Ovary (tissue), 9 donors: ENCODE measurements around the gene AKT3. TPM values are rescaled to one million over a fixed set of nuclear protein-coding genes. Genes with fewer than 3 reads are reported as not detected.

Experiments
- DNase-seq, 5 donors: peaks; one replicate each; pipeline ENCODE4 v3.0.0-alpha.2; 2019 to 2020
- H3K27ac ChIP-seq, 2 donors: fragments of 200-600 bp; one replicate each; pipeline versions ENCODE4 v1.5.1 to v1.8.0; 2019 to 2022
- H3K27me3 ChIP-seq: fragments of 200-600 bp; one replicate; pipeline ENCODE4 v1.8.0; 2022
- H3K36me3 ChIP-seq: fragments of 200-600 bp; sonication (generic); one replicate; pipeline ENCODE4 v1.5.1; 2019
- H3K4me1 ChIP-seq: one replicate; pipeline ENCODE4 v1.8.1; 2013; ENCODE audit warnings: mild to moderate bottlenecking, moderate library complexity; ENCODE audit not compliant: insufficient read depth
- H3K4me3 ChIP-seq: fragments of 200-600 bp; sonication (generic); one replicate; pipeline ENCODE4 v1.5.1; 2017
- H3K9me3 ChIP-seq, 2 donors: fragments of 200-600 bp in 1 of 2; sonication (generic) in 1 of 2; one replicate each; pipeline versions ENCODE4 v1.5.1 to v1.8.1; 2013 to 2019; ENCODE audit warnings: mild to moderate bottlenecking in 1 of 2, moderate library complexity in 1 of 2
- EP300 ChIP-seq: sonication (generic); formaldehyde crosslinking; IDR thresholded peaks from one replicate; pipeline ENCODE4 v1.6.1; 2017; ENCODE audit warnings: antibody characterized with exemption
- POLR2A ChIP-seq: fragments of 450-650 bp; IDR thresholded peaks from one replicate; pipeline ENCODE4 v1.6.1; 2017; ENCODE audit warnings: antibody characterized with exemption, mild to moderate bottlenecking, moderate library complexity
- WGBS, 3 donors: extraction: QIAGEN DNeasy Blood & Tissue Kit in 1 of 3; methylation state at CpG; one replicate each; pipeline versions ENCODE4 v1.1.5 to v1.1.7; 2013 to 2017; 5-methylcytosine and 5-hydroxymethylcytosine counted together
- intact Hi-C, 4 donors: fragments of 100-400 bp; cut with DNase I; formaldehyde crosslinking; loops; one replicate each; pipeline versions ENCODE4 v1.11.0 to v1.15.1; 2022 to 2023
- polyA plus RNA-seq, 2 donors: library from polyadenylated mRNA; stranded (reverse); fragments of 200-250 nt in 1 of 2; fragments of 350-450 nt in 1 of 2; fragmentation: Illumina TruSeq in 1 of 2; extraction: RNeasy Lipid Tissue Mini Kit (QIAGEN cat#74804) in 1 of 2; gene quantifications; one replicate each; pipeline ENCODE4 v1.2.3, GENCODE V29; 2013 to 2014
- total RNA-seq, 7 donors: library from RNA; depleted of rRNA in 2 of 7; stranded (reverse); fragments of >200 nt in 2 of 7; fragmentation: NEBNext Ultra II Directional in 3 of 7; extraction: Animal tissue kit (Norgen Biotek cat#: 25700) in 3 of 7; gene quantifications; one replicate each; pipeline versions ENCODE4 v1.1.0 to v1.2.4, GENCODE V29; 2016 to 2023
- TF ChIP-seq, protein P1 (sequence below), 3 donors: fragments of 450-650 bp in 2 of 3; fragments of 200-600 bp in 1 of 3; IDR thresholded peaks; one replicate each; pipeline versions ENCODE4 v1.5.1 to v1.8.0; 2016 to 2022; ENCODE audit warnings: antibody characterized with exemption in 3 of 3, mild to moderate bottlenecking in 1 of 3
- donor health status: DM: no; HTN: no; CAD: no; lungs with moderate emphysema.
- donor health status: DM: no; HTN: no; CAD: no.
- donor health status: Bipolar disorder and iron deficiency.
- donor health status: DM: yes; HTN: yes; CAD: no.
- donor health status: DM: no; HTN: no; CAD: no.
- donor health status: DM: yes; HTN: yes; CAD: no.

Gene AKT3
- total and polyA plus RNA-seq, 9 donors: 27.2 to 202 (median 111) TPM

DNA sequence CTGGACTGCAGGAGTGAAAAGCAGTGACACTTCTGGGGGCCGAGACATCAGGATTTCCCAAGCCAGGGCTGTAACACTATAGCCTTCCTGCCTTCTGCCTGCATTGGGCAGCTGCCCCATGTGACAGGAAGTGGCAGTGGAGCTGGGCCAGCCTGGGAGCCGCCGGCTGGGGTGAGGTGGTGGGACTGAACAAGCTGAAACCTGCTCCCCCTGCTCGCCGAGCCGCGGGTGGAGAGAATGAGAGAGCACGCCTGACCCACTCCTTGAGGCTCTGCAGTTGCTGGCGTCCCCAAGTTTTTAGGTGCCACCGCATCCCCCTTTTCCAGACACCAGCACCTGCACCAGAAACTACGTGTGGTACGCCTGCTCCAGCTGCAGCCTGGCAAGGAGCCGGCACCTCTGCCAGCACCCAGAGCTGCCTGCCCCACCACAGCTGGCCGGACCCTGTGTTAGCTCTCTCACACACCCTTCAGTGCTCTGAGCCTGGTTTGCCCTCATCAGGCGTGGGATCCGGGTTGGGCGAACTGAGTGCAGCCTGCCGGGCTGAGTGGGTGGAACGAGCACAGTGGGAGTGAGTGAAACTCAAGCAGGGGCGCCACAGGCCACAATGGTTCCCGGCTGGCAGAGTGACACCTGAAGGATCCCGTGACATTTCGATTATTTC, 119.4 kb downstream of the AKT3 start:
- DNase-seq: no peak
- H3K4me3 ChIP-seq: no peak overlapping the region
- no peaks in the 10 kb centered on the region for H3K9me3 ChIP-seq
- H3K27ac ChIP-seq: no peak overlapping the region
- peaks cover 2% of the 10 kb centered on the region for H3K4me1 ChIP-seq
- no peaks in the 10 kb centered on the region for H3K36me3 ChIP-seq
- TF ChIP-seq EP300: no peak
- no peak for TF ChIP-seq POLR2A
- TF ChIP-seq, protein P1, sequence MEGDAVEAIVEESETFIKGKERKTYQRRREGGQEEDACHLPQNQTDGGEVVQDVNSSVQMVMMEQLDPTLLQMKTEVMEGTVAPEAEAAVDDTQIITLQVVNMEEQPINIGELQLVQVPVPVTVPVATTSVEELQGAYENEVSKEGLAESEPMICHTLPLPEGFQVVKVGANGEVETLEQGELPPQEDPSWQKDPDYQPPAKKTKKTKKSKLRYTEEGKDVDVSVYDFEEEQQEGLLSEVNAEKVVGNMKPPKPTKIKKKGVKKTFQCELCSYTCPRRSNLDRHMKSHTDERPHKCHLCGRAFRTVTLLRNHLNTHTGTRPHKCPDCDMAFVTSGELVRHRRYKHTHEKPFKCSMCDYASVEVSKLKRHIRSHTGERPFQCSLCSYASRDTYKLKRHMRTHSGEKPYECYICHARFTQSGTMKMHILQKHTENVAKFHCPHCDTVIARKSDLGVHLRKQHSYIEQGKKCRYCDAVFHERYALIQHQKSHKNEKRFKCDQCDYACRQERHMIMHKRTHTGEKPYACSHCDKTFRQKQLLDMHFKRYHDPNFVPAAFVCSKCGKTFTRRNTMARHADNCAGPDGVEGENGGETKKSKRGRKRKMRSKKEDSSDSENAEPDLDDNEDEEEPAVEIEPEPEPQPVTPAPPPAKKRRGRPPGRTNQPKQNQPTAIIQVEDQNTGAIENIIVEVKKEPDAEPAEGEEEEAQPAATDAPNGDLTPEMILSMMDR (IDR thresholded peaks at IDR 0.05): no peak
- intact Hi-C loops: no loop called here
- H3K27me3 ChIP-seq: no peaks in the 10 kb centered on the region
- 97 to 99% (median 97%) methylated on average over 23 of the region's 23 CpGs for WGBS, 3 donors

DNA sequence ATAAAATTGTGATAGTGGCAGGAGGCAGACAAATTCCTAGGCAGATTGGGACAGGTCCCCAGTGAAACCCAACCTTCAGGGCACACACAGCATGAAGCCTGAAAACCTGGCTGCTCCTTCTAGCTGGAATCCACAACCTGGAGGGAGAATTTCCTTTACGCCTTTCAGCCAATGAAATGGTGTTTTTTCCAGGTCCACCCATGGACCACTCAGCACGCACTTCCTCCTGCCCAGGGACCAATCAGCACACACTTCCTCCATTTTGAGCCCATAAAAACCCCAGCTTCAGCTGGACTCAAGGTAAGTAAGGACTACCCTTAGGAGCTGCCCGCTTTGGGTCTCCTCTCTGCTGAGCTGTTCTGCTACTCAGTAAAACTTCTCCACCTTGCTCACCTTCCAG, 120.1 kb downstream of the AKT3 start:
- 97 to 99% (median 98%) methylated on average over 3 of the region's 3 CpGs for WGBS, 3 donors
- peaks cover 2% of the 10 kb centered on the region for H3K4me1 ChIP-seq
- DNase-seq: no peak
- no peak for TF ChIP-seq EP300
- no peak for TF ChIP-seq POLR2A
- TF ChIP-seq, protein P1 (IDR thresholded peaks at IDR 0.05): no peak
- H3K27me3 ChIP-seq: no peaks in the 10 kb centered on the region
- H3K4me3 ChIP-seq: no peak overlapping the region
- H3K36me3 ChIP-seq: no peaks in the 10 kb centered on the region
- no peaks in the 10 kb centered on the region for H3K9me3 ChIP-seq
- intact Hi-C loops: no loop called here
- H3K27ac ChIP-seq: no peak overlapping the region

DNA sequence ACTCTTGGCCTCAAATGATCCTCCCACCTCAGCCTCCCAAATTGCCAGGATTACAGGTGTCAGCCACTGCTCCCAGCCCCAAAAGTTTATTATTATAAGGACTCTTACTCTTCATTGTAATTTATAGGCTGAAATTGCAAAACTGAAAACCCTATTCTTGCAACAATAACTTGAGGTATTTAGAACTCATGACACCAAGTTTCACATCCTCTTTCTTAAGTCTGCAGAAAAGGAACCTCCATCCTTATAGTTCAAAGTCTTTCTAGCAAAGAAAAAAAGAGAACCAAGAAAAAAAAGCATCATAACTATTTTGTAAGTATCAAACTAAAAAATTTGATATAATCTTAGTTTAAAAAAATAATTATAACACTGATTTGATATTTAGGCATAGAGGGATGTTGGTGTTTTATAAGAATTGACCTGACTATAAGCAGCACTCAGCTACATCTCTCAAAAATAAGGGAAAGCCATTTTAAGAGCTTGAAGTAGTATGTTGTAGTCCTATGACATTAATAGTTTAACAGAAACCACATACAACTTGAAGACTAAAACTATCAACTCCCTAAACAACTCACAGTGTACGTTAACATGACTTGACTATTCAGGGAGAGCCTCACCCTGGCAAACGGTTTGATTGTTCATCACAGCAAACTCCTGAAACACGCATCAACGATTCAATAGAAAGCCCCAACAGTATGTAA, 122.4 kb downstream of the AKT3 start:
- H3K27me3 ChIP-seq: no peaks in the 10 kb centered on the region
- H3K27ac ChIP-seq: no peak overlapping the region
- intact Hi-C loops: no loop called here
- peaks cover 2% of the 10 kb centered on the region for H3K4me1 ChIP-seq
- no peak overlapping the region for H3K4me3 ChIP-seq
- 87 to 96% (median 94%) methylated on average over 4 of the region's 4 CpGs for WGBS, 3 donors
- H3K36me3 ChIP-seq: no peaks in the 10 kb centered on the region
- DNase-seq: no peak
- H3K9me3 ChIP-seq: no peaks in the 10 kb centered on the region
- TF ChIP-seq, protein P1 (IDR thresholded peaks at IDR 0.05): no peak
- TF ChIP-seq POLR2A (no peak), EP300 (no peak)

DNA sequence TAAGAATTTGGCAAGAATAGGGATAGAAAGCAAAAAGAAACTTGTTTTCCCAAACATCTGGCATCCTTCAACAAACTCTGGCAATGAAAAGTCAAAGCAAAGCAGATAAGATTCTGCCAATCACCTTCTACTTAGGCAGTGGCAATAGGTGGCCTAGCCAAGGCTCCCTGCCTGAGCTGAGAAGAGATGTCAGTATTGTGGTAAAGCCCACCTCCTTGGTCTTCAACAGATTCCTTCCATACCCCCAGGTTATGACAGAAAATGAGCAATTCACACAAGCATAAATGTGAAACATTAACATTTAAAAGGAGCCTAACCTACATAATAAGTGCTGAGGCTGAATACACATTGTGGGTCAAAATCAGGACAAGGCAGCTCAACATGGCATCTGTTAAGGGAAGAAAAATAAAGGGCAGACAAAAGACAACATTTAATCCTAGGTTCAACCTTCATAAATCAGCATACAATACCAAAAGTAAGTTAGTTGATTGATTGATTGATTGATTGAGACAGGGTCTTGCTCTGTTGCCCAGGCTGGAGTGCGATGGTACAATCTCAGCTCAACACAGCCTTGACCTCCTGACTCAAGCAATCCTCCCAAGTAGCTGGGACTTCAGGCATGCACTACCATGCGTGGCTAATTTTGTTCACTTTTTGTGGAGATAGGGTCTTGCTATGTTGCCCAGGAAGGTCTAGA, 123.1 kb downstream of the AKT3 start:
- Histone ChIP-seq H3K27ac (no peak overlapping the region), H3K9me3 (no peaks in the 10 kb centered on the region), H3K4me3 (no peak overlapping the region), H3K27me3 (no peaks in the 10 kb centered on the region), H3K4me1 (peaks cover 2% of the 10 kb centered on the region), H3K36me3 (no peaks in the 10 kb centered on the region)
- 81 to 88% (median 83%) methylated on average over 2 of the region's 2 CpGs for WGBS, 3 donors
- TF ChIP-seq, protein P1 (IDR thresholded peaks at IDR 0.05): no peak
- no peak for TF ChIP-seq EP300
- no peak for TF ChIP-seq POLR2A
- DNase-seq: no peak
- intact Hi-C loops: no loop called here
